HepG2 (cell line): ENCODE measurements around the gene ICE2. TPM values are rescaled to one million over a fixed set of nuclear protein-coding genes. Genes with fewer than 3 reads are reported as not detected.

Experiments used
- AKAP8 ChIP-seq: sonication (generic); formaldehyde crosslinking; IDR thresholded peaks from 2 replicates; pipeline ENCODE4 v1.5.1; 2020; ENCODE audit warnings: mild to moderate bottlenecking, missing genetic modification reagents
- ARNT ChIP-seq: fragments of 450-650 bp; IDR thresholded peaks from 2 replicates; pipeline ENCODE4 v1.6.1; 2017
- ARNT2 ChIP-seq: sonication (generic); formaldehyde crosslinking; IDR thresholded peaks from 2 replicates; pipeline ENCODE4 v1.8.0; 2022; ENCODE audit warnings: mild to moderate bottlenecking, low read depth, missing genetic modification reagents, moderate library complexity
- ATF1 ChIP-seq: IDR thresholded peaks from 2 replicates; pipeline ENCODE4 v1.6.1; 2016; ENCODE audit warnings: mild to moderate bottlenecking, control low read depth
- CERS6 ChIP-seq: sonication (generic); formaldehyde crosslinking; IDR thresholded peaks from 2 replicates; pipeline ENCODE4 v1.5.0; 2020; ENCODE audit warnings: missing genetic modification reagents
- EED ChIP-seq: sonication (generic); formaldehyde crosslinking; IDR thresholded peaks from 2 replicates; pipeline ENCODE4 v1.5.0; 2020; ENCODE audit warnings: mild to moderate bottlenecking, missing genetic modification reagents
- EP300 ChIP-seq, 3 experiments: sonication (generic) in 1 of 3; formaldehyde crosslinking in 1 of 3; IDR thresholded peaks; 2 replicates each; pipeline versions ENCODE4 v1.5.1 to v1.6.1; 2011 to 2020; ENCODE audit warnings: low read depth in 2 of 3, low read length in 2 of 3, borderline replicate concordance in 1 of 3, improper control_type of control experiment in 1 of 3, mild to moderate bottlenecking in 1 of 3, missing genetic modification reagents in 1 of 3, moderate library complexity in 1 of 3
- GRHL1 ChIP-seq: sonication (generic); formaldehyde crosslinking; conservative IDR thresholded peaks from 2 replicates; pipeline ENCODE4 v1.8.0; 2022; ENCODE audit warnings: missing genetic modification reagents
- HOXA9 ChIP-seq: sonication (generic); formaldehyde crosslinking; IDR thresholded peaks from 2 replicates; pipeline ENCODE4 v1.8.1; 2022; ENCODE audit warnings: missing genetic modification reagents, mild to moderate bottlenecking, moderate library complexity, borderline replicate concordance
- JUNB ChIP-seq: sonication (generic); formaldehyde crosslinking; IDR thresholded peaks from 2 replicates; pipeline ENCODE4 v1.8.0; 2022; ENCODE audit warnings: missing genetic modification reagents, mild to moderate bottlenecking, borderline replicate concordance
- KAT2B ChIP-seq: fragments of 150-350 bp; IDR thresholded peaks from 2 replicates; pipeline ENCODE4 v1.6.1; 2014; ENCODE audit warnings: low read depth, low read length, borderline replicate concordance
- RFX5 ChIP-seq: IDR thresholded peaks from 2 replicates; pipeline ENCODE4 v1.6.1; 2011; ENCODE audit warnings: low read depth, low read length, improper control_type of control experiment
- SMAD3 ChIP-seq: sonication (generic); formaldehyde crosslinking; IDR thresholded peaks from 2 replicates; pipeline ENCODE4 v1.4.0; 2020; ENCODE audit warnings: missing genetic modification reagents
- ZBTB49 ChIP-seq: sonication (generic); formaldehyde crosslinking; IDR thresholded peaks from 2 replicates; pipeline ENCODE4 v1.4.0; 2020; ENCODE audit warnings: missing genetic modification reagents, borderline replicate concordance
- ZBTB7A ChIP-seq: sonication (generic); formaldehyde crosslinking; IDR thresholded peaks from 2 replicates; pipeline ENCODE4 v1.8.0; 2022; ENCODE audit warnings: mild to moderate bottlenecking, missing genetic modification reagents
- ZFX ChIP-seq: sonication (generic); formaldehyde crosslinking; IDR thresholded peaks from 2 replicates; pipeline ENCODE4 v1.4.0; 2020; ENCODE audit warnings: mild to moderate bottlenecking, low read depth, missing genetic modification reagents, moderate library complexity
- ZNF205 ChIP-seq: IDR thresholded peaks from 2 replicates; pipeline ENCODE4 v1.6.1; 2018; ENCODE audit warnings: missing biosample characterization, missing genetic modification reagents
- ZNF343 ChIP-seq: sonication (generic); formaldehyde crosslinking; IDR thresholded peaks from 2 replicates; pipeline ENCODE4 v1.4.0; 2020; ENCODE audit warnings: mild to moderate bottlenecking, missing genetic modification reagents
- ZNF432 ChIP-seq: sonication (generic); formaldehyde crosslinking; IDR thresholded peaks from 2 replicates; pipeline ENCODE4 v1.5.0; 2020; ENCODE audit warnings: missing genetic modification reagents, mild to moderate bottlenecking, borderline replicate concordance
- ZNF546 ChIP-seq: sonication (generic); formaldehyde crosslinking; conservative IDR thresholded peaks from 2 replicates; pipeline ENCODE4 v1.8.1; 2023; ENCODE audit warnings: mild to moderate bottlenecking, missing genetic modification reagents
- ZNF709 ChIP-seq: sonication (generic); formaldehyde crosslinking; IDR thresholded peaks from 2 replicates; pipeline ENCODE4 v1.5.0; 2020; ENCODE audit warnings: mild to moderate bottlenecking, missing genetic modification reagents
- ZNF770 ChIP-seq: sonication (generic); formaldehyde crosslinking; IDR thresholded peaks from 2 replicates; pipeline ENCODE4 v1.5.0; 2020; ENCODE audit warnings: mild to moderate bottlenecking, missing genetic modification reagents
- ZNF776 ChIP-seq: sonication (generic); formaldehyde crosslinking; IDR thresholded peaks from 2 replicates; pipeline ENCODE4 v1.4.0; 2020; ENCODE audit warnings: mild to moderate bottlenecking, missing genetic modification reagents
- polyA plus RNA-seq, 8 experiments: library from polyadenylated mRNA; depleted of rRNA in 3 of 8; stranded (reverse) in 7 of 8; unstranded in 1 of 8; fragments of >200 nt; fragmentation: Illumina TruSeq in 4 of 8; extraction: Trizol in 4 of 8; gene quantifications; 2 replicates each; pipeline versions ENCODE4 v1.2.1 to v1.2.3, GENCODE V29; 2011 to 2016; ENCODE audit warnings: low read depth in 4 of 8, missing spikeins in 1 of 8, mixed read lengths in 1 of 8; ENCODE audit not compliant: insufficient read depth in 1 of 8
- total RNA-seq, 5 experiments: library from RNA; depleted of rRNA; stranded (reverse); fragments of >200 nt; fragmentation: Illumina TruSeq; extraction: Trizol; gene quantifications; 2 replicates each; pipeline ENCODE4 v1.2.3, GENCODE V29; 2016; ENCODE audit warnings: low read depth in 1 of 5

The ICE2 gene
- total and polyA plus RNA-seq, 2 of the 13 experiments (the other 11 are each of a cell fraction or from before 2014, with no cell fraction given) = 24.8 to 26.4 TPM

GRCh38 chr15:60493166-60493565 lies 14.2 kb upstream of the ICE2 start (continued):
- no peak for TF ChIP-seq JUNB
- no peak for TF ChIP-seq ZNF546
- TF ChIP-seq ZNF709 (CRISPR knock-in tag) = no peak
- TF ChIP-seq ATF1 (CRISPR knock-in tag) = no peak
- TF ChIP-seq RFX5 = no peak
- TF ChIP-seq ARNT = no peak
- no peak for TF ChIP-seq HOXA9
- no peak for TF ChIP-seq ARNT2 (CRISPR knock-in tag)
- TF ChIP-seq SMAD3 = no peak
- no peak for TF ChIP-seq CERS6
- no peak for TF ChIP-seq ZNF343
- TF ChIP-seq ZNF205 = peak; percentile 38; the same call in 1 of the 2 replicates
- TF ChIP-seq ZNF770 (CRISPR knock-in tag) = no peak
- TF ChIP-seq ZBTB7A (CRISPR knock-in tag) = no peak
- no peak for TF ChIP-seq ZNF776 (CRISPR knock-in tag)
- TF ChIP-seq AKAP8 = no peak
- peak in 1 of 2 experiments; percentile 64; a peak in 2 of 4 replicates for TF ChIP-seq EP300 (IDR thresholded peaks at IDR 0.05; ENCODE audit: low read depth in 2 of 2, low read length in 2 of 2)
- no peak for TF ChIP-seq EP300 (CRISPR knock-in tag; IDR thresholded peaks at IDR 0.05; ENCODE audit: borderline replicate concordance)
- TF ChIP-seq KAT2B = no peak
- TF ChIP-seq EED (CRISPR knock-in tag) = no peak
- no peak for TF ChIP-seq GRHL1
- TF ChIP-seq ZFX (CRISPR knock-in tag) = no peak
- TF ChIP-seq ZBTB49 (CRISPR knock-in tag) = no peak
- TF ChIP-seq ZNF432 (CRISPR knock-in tag) = no peak
